HepG2 (cell line): ENCODE measurements around the gene POC1B.

Experiments
- ATF3 ChIP-seq: sonication (generic); formaldehyde crosslinking; IDR thresholded peaks from 2 replicates; pipeline ENCODE4 v1.4.0; 2020; ENCODE audit warnings: missing genetic modification reagents
- CBX5 ChIP-seq: sonication (generic); formaldehyde crosslinking; IDR thresholded peaks from 2 replicates; pipeline ENCODE4 v1.4.0; 2020; ENCODE audit warnings: missing genetic modification reagents, borderline replicate concordance
- CREB3 ChIP-seq: sonication (generic); formaldehyde crosslinking; IDR thresholded peaks from 2 replicates; pipeline ENCODE4 v1.5.0; 2020; ENCODE audit warnings: missing genetic modification reagents
- CTCF ChIP-seq: sonication (generic); formaldehyde crosslinking; IDR thresholded peaks from 2 replicates; pipeline ENCODE4 v1.5.0; 2020; ENCODE audit warnings: mild to moderate bottlenecking, missing genetic modification reagents, moderate library complexity
- ELF1 ChIP-seq: sonication (generic); formaldehyde crosslinking; IDR thresholded peaks from 2 replicates; pipeline ENCODE4 v1.4.0; 2020; ENCODE audit warnings: missing genetic modification reagents
- REST ChIP-seq, 2 experiments: IDR thresholded peaks; 2 replicates each; pipeline ENCODE4 v1.6.1; 2011 to 2012; ENCODE audit warnings: low read length in 2 of 2, borderline replicate concordance in 1 of 2, low read depth in 1 of 2, mild to moderate bottlenecking in 1 of 2, moderate library complexity in 1 of 2
- TBL1XR1 ChIP-seq: fragments of 150-350 bp; IDR thresholded peaks from 2 replicates; pipeline ENCODE4 v1.6.1; 2014; ENCODE audit warnings: borderline replicate concordance, low read length; ENCODE audit not compliant: partially characterized antibody

GRCh38 chr12:89401433-89402058 is 124.3 kb downstream of the POC1B start:
- TF ChIP-seq TBL1XR1 = no peak
- TF ChIP-seq CREB3 (CRISPR knock-in tag) = no peak
- no peak for TF ChIP-seq ELF1 (CRISPR knock-in tag)
- no peak for TF ChIP-seq CTCF (CRISPR knock-in tag)
- no peak for TF ChIP-seq REST (IDR thresholded peaks at IDR 0.05; ENCODE audit: borderline replicate concordance in 1 of 2, low read depth in 1 of 2, low read length in 2 of 2)
- TF ChIP-seq ATF3 (CRISPR knock-in tag) = no peak
- no peak for TF ChIP-seq CBX5 (CRISPR knock-in tag)
